Adipose tissue (tissue), 3 donors: ENCODE results near the gene SRSF2. TPM values are rescaled to one million over a fixed set of nuclear protein-coding genes. Genes with fewer than 3 reads are reported as not detected.
A peak's percentile ranks its signal among the peaks of the same experiment; 100 is the strongest.

Source experiments
- H3K27ac ChIP-seq: one replicate; pipeline ENCODE4 v1.5.1; 2013; ENCODE audit warnings: low read depth, low read length
- WGBS, 3 donors: extraction: QIAGEN DNeasy Blood & Tissue Kit; methylation state at CpG; one replicate each; pipeline ENCODE4 v1.1.7; 2013; 5-methylcytosine and 5-hydroxymethylcytosine counted together
- polyA plus RNA-seq, 3 donors: library from polyadenylated mRNA; stranded (reverse); fragments of 200-250 nt; gene quantifications; one replicate each; pipeline ENCODE4 v1.2.3, GENCODE V29; 2013
- donor health status: healthy with polysubstance abuse.
- donor health status: Bipolar disorder and iron deficiency.
- donor health status: healthy.

SRSF2 gene
- polyA plus RNA-seq, 3 donors, result 60.6 to 298 (median 109) TPM

DNA sequence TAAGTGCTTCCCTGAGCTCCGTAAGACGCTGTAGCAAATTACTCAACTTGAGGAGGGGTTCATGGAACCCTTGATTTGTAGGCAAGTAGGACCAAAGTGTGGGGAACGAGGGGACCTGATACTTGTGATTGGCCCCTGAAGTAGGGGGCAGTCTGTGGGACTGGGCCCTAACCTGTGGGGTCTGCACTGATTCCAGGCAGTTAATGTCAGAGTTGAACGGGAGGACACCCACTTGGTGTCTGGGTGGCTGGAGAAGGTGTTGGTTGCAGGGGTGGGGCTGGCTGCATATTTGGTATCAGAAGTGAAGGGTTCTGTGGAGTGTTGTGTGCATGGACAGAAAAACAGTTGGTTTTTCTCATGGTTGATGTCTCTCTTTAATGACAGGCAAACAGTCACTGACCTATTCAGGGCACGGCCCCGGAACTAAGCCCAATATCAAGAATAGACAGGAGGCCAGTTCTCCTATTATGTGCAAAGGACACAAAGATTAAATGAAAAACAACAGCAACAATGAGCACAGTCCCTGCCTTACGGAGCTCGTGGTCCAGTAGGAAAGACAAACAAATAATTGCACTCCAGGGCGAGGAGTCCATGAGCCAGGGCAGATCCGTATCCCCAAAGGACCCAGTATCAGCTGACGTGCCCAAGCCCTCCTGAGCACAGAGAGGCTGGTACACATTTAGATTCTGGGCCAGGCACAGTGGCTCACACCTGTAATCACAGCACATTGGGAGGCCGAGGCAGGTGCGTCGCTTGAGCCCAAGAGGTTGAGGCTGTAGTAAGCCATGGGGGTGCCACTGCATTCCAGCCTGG is 45.5 kb downstream of the SRSF2 start:
- H3K27ac ChIP-seq, result no peak overlapping the region
- WGBS, 3 donors, result 90 to 93% (median 92%) methylated on average over 14 of the region's 14 CpGs

DNA sequence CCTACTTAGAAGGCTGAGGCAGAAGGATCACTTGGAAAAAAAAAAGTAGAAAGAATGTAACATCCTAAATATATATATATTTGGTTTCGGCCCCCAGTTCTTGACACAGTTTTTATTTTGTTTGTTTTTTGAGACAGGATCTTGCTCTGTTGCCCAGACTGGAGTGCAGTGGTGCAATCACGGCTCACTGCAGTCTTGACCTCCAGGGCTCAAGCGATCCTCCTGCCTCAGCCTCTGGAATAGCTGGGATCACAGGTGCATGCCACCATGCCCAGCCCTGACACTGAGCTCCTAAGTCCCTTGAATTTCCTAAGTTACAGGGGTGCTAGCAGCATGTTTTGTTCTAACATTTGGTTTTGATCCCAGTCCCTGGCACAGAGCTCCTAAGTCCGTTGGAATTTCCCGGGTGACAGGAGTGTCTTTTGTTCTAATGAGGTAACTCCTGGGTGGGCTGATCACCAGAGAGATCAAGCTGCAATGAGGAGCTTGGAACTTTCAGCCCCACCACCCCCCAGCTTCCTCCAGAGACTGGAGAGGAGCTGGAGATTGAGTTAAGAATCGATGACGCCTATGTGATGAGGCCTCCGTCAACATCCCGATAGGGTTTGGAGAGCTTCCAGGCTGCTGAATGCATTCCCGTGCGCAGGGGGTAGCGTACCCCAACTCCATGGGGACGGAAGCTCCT is 46.4 kb downstream of the SRSF2 start:
- peak overlapping the region; percentile 16 for H3K27ac ChIP-seq
- 89 to 91% (median 91%) methylated on average over 13 of the region's 13 CpGs for WGBS, 3 donors

DNA sequence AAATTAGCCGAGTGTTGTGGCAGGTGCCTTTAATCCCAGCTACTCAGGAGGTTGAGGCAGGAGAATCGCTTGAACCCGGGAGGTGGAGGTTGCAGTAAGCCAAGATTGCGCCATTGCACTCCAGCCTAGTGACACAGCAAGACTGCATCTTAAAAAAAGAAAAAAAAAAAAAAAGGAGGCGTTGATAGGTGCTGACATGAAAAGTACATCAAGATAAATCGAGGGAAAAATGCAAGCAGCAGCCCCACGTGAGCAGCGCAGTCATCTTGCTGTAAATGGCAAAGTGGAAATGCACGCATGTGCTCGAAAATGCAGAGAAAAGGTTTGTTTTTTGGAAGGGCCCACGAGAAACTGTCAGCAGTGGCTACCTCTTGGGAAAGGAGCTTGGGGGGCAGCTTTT is 47.3 kb downstream of the SRSF2 start:
- 84 to 96% (median 85%) methylated on average over 11 of the region's 11 CpGs for WGBS, 3 donors
- no peak overlapping the region for H3K27ac ChIP-seq

DNA sequence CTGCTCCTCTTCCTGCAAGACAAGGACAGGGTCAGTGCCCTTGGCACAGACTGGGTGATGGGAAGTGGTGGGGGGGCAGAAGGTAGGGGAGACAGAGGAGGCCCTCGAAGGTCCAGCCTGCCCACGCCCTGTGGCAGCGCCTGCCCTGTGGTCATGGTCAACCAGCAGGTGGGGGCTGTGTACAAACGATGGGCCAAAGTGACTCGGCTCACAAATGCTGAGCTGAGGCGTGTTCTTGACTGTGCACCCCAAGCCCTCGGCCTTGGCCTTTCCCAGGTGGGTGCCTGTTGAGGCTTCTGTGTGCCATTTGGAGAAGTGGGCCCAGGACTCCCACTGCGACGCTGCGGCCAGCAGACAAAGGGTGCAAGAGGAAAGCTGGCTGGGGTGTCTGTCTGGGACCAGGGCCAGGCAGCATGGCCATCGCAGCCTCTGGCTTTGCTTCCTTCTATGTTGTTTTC is 48.9 kb downstream of the SRSF2 start:
- peak overlapping the region; percentile 44 for H3K27ac ChIP-seq
- WGBS, 3 donors, result 56 to 69% (median 61%) methylated on average over 10 to 11 of the region's 11 CpGs

DNA sequence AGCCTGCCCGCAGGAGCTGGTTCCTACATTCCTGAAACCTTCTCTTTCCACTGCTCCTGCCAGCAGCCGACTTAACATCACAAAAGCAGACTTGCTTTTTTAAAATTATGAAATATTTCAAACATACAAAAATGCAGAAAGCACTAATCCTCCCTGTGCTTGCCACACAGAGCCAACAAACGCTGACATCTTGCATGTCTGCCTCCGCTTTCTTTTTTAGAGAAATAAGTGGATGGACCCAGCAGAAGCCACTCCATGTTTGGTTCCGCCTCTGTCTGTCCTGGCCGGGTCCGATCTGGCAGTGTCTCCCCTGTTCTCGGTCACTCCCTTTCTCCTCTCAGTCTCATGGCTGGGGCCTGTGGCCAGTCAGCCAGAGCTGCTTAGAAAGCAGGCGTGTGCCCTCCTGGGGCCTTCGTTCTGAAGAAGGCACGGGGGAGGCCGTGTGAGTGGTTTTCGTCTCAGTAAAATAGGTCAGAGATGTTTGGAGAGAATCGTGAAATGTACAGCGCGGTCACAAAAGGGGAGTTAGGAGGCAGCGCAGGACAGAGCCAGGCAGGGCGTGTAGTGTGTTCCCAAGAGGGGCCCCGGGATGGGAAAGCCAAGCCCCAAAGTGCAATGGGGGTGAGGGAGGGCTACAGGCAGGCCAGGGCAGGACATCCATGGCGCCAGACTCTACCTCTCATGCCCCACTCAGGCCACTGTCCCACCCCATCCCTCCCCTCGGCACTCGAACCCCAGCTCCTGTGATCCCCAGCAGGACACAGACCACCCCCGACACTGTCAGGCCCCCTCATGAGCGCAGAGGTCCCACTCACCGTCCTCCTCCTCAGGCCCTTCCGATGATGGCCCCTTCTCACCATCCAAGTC is 49.6 kb downstream of the SRSF2 start:
- 54 to 80% (median 57%) methylated on average over 23 to 26 of the region's 26 CpGs for WGBS, 3 donors
- peak overlapping the region; percentile 44 for H3K27ac ChIP-seq

DNA sequence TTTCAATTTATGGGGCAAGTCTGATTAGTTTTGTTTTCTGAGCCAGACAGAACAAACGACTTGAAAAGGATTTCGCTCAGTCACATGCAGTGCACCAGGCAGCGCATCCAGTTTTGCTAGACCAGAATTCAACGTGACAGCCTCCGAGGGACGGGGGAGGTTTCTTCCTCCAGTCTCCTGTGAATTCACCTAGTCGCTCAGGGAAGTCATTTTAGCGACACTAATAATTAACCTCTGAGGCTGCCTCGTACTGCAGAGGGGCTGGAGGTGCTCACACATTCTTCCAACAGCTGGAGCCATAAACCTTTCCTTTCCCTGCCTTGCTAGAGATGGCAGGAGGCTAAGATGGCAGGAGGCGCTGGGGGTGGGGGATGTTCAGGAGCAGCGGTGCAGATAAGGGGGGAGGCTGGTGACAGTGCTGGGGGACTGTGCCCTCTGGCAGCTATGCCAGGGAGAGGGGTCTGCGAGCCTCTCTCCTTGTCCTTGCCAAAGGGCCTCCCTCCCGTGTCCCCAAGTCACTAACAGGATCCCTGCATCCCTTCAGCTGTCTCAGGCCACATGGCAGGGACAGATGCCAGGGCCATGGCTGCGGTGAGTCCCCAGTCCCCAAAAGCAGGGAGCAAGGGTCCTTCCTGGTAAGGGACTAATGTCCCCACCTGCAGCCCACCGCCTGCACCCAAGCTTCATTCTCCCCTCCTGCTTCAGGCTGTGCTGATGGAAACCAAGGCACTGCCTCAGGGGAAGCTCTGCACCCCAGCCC is 50.4 kb downstream of the SRSF2 start:
- 70 to 80% (median 74%) methylated on average over 15 of the region's 15 CpGs for WGBS, 3 donors
- no peak overlapping the region for H3K27ac ChIP-seq

DNA sequence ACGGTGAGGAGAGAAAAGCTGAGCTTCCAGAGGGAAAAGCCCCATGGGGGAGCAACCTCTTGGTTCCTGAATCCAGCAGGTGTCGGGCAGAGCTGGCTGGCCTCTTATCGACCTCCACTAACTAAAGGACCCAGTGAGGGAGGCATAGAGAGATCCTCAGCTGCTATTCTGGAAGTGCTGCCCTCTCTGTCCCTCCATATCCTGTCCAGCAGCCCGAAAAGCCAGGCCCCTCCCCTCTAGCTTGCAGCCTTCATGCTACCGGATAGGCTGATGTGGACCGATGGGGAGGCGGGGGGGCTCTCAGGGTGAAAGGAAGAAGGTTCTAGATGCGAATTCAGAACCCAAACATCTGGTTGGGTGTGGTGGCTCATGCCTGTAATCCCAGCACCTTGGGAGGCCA is 51.3 kb downstream of the SRSF2 start:
- WGBS, 3 donors, result 74 to 84% (median 79%) methylated on average over 8 of the region's 8 CpGs
- H3K27ac ChIP-seq, result no peak overlapping the region

DNA sequence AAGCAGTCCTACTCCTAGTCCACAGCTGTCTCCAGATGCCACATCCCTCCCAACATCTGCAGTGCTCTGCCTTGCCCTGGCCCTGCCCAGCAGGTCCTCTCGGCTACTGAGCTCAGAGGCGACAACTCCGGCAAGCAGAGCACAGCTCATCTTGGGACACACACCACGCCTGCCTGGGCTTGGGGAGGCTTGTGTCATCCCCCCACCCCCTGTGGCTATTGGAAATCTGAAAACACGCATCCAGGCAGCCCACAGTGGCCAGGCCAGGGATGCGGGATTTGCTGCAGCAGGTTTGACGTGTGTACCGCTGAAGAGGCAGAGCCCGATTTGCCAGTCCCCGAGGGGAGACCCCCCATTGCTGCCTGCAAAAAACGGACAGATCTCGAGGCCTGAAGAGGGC is 51.8 kb downstream of the SRSF2 start:
- no peak overlapping the region for H3K27ac ChIP-seq
- 82 to 87% (median 87%) methylated on average over 12 of the region's 12 CpGs for WGBS, 3 donors

DNA sequence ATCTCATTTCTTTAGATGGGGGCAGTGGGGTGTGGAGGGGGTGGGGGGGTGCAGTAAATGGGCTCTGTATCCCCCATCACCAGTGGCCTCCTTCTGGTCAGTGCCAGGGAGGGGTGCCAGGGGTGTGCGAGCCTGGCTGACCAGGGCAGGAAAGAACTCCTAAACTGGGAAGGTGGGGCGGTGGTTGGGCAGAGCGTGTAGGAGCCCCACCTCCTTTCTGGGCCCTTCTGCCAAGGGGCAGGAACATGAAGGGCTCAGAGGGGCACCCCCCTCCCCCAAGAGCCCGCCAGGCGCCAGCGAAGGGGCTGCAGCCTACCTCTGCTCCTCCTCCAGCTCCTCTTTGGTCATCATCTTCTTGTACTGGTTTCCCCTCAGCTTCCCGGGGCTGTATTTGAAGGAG is 52.4 kb downstream of the SRSF2 start:
- 81 to 91% (median 88%) methylated on average over 7 of the region's 7 CpGs for WGBS, 3 donors
- H3K27ac ChIP-seq, result no peak overlapping the region

Other genes starting within 250 kb of the SRSF2 start
- gene RHBDF2, start 235.9 kb downstream of the SRSF2 start, polyA plus RNA-seq, result 10 to 100 TPM; 14.1 to 20.8 (median 19.8) TPM
- gene CYGB, start 199.6 kb downstream of the SRSF2 start, polyA plus RNA-seq, result 10 to 100 TPM in 2 of 3 donors, 1 to 10 TPM in 1; 8.4 to 77.6 (median 54.4) TPM
- 10 to 100 TPM in 1 of 3 donors, 1 to 10 TPM in 2; 1.6 to 14.4 (median 4.7) TPM for gene PRCD, start 197.3 kb downstream of the SRSF2 start, polyA plus RNA-seq
- 1 to 10 TPM; 2.0 to 6.4 (median 4.2) TPM for gene ST6GALNAC2, start 151.5 kb downstream of the SRSF2 start, polyA plus RNA-seq
- 1 to 10 TPM in 2 of 3 donors, under 1 TPM in 1; 0.41 to 7.0 (median 2.2) TPM for gene ST6GALNAC1, start 93.6 kb downstream of the SRSF2 start, polyA plus RNA-seq
- gene MXRA7, start 26.4 kb downstream of the SRSF2 start, polyA plus RNA-seq, result 100 to 1,000 TPM in 2 of 3 donors, 10 to 100 TPM in 1; 47.6 to 192 (median 176) TPM
- 10 to 100 TPM; 19.3 to 51.5 (median 32.4) TPM for gene JMJD6, start 10.7 kb downstream of the SRSF2 start, polyA plus RNA-seq
- 10 to 100 TPM; 30.2 to 33.4 (median 30.9) TPM for gene METTL23, start 10.5 kb downstream of the SRSF2 start, polyA plus RNA-seq
- gene MFSD11, start 788 bp upstream of the SRSF2 start, polyA plus RNA-seq, result 10 to 100 TPM in 2 of 3 donors, 1 to 10 TPM in 1; 8.5 to 15.4 (median 15.0) TPM
- under 1 TPM; 0.16 to 0.25 (median 0.22) TPM for gene MGAT5B, start 131.1 kb upstream of the SRSF2 start, polyA plus RNA-seq